HepG2 (cell line): ENCODE measurements around the gene BICDL2. TPM values are rescaled to one million over a fixed set of nuclear protein-coding genes. Genes with fewer than 3 reads are reported as not detected.

Source experiments
- HOXD1 ChIP-seq: sonication (generic); formaldehyde crosslinking; IDR thresholded peaks from 2 replicates; pipeline ENCODE4 v1.5.0; 2020; ENCODE audit warnings: missing genetic modification reagents
- KDM5A ChIP-seq: fragments of 200-600 bp; sonication (generic); IDR thresholded peaks from 2 replicates; pipeline ENCODE4 v1.7.0; 2018; ENCODE audit warnings: antibody characterized with exemption, mild to moderate bottlenecking, low read length, borderline replicate concordance
- NFYC ChIP-seq: IDR thresholded peaks from 2 replicates; pipeline ENCODE4 v1.6.1; 2016; ENCODE audit warnings: missing genetic modification reagents, missing compliant biosample characterization
- PATZ1 ChIP-seq: sonication (generic); formaldehyde crosslinking; IDR thresholded peaks from 2 replicates; pipeline ENCODE4 v1.4.0; 2020; ENCODE audit warnings: missing genetic modification reagents
- SIX4 ChIP-seq: sonication (generic); formaldehyde crosslinking; IDR thresholded peaks from 2 replicates; pipeline ENCODE4 v1.4.0; 2020; ENCODE audit warnings: missing genetic modification reagents
- ZC3H13 ChIP-seq: sonication (generic); formaldehyde crosslinking; IDR thresholded peaks from 2 replicates; pipeline ENCODE4 v1.8.1; 2023; ENCODE audit warnings: mild to moderate bottlenecking, missing genetic modification reagents, moderate library complexity
- ZNF362 ChIP-seq: sonication (generic); formaldehyde crosslinking; IDR thresholded peaks from 2 replicates; pipeline ENCODE4 v1.4.0; 2020; ENCODE audit warnings: missing genetic modification reagents, mild to moderate bottlenecking, borderline replicate concordance
- ZNF510 ChIP-seq: sonication (generic); formaldehyde crosslinking; IDR thresholded peaks from 2 replicates; pipeline ENCODE4 v1.4.0; 2020; ENCODE audit warnings: low read depth, mild to moderate bottlenecking, missing genetic modification reagents
- ZNF646 ChIP-seq: sonication (generic); formaldehyde crosslinking; IDR thresholded peaks from 2 replicates; pipeline ENCODE4 v1.9.0; 2021; ENCODE audit warnings: mild to moderate bottlenecking, missing genetic modification reagents
- polyA plus RNA-seq, 8 experiments: library from polyadenylated mRNA; depleted of rRNA in 3 of 8; stranded (reverse) in 7 of 8; unstranded in 1 of 8; fragments of >200 nt; fragmentation: Illumina TruSeq in 4 of 8; extraction: Trizol in 4 of 8; gene quantifications; 2 replicates each; pipeline versions ENCODE4 v1.2.1 to v1.2.3, GENCODE V29; 2011 to 2016; ENCODE audit warnings: low read depth in 4 of 8, missing spikeins in 1 of 8, mixed read lengths in 1 of 8; ENCODE audit not compliant: insufficient read depth in 1 of 8
- total RNA-seq, 5 experiments: library from RNA; depleted of rRNA; stranded (reverse); fragments of >200 nt; fragmentation: Illumina TruSeq; extraction: Trizol; gene quantifications; 2 replicates each; pipeline ENCODE4 v1.2.3, GENCODE V29; 2016; ENCODE audit warnings: low read depth in 1 of 5
- TF ChIP-seq, protein P1 (sequence below): sonication (generic); formaldehyde crosslinking; IDR thresholded peaks from 2 replicates; pipeline ENCODE4 v1.5.1; 2020; ENCODE audit warnings: missing genetic modification reagents, mild to moderate bottlenecking, borderline replicate concordance
- TF ChIP-seq, protein P2 (sequence below): IDR thresholded peaks from 2 replicates; pipeline ENCODE4 v1.6.1; 2016; ENCODE audit warnings: missing compliant biosample characterization, missing genetic modification reagents, borderline replicate concordance
- TF ChIP-seq, protein P3 (sequence below): sonication (generic); formaldehyde crosslinking; IDR thresholded peaks from 2 replicates; pipeline ENCODE4 v1.5.1; 2020; ENCODE audit warnings: missing genetic modification reagents, mild to moderate bottlenecking, borderline replicate concordance

Gene BICDL2
- total and polyA plus RNA-seq, 2 of the 13 experiments (the other 11 are each of a cell fraction or from before 2014, with no cell fraction given) = 0.12 TPM; not detected in 1

GRCh38 chr16:3017794-3018506 lies 18.8 kb downstream of the BICDL2 start, which contains the start of gene CLDN6 (continued):
- no peak for TF ChIP-seq PATZ1 (CRISPR knock-in tag)
- TF ChIP-seq, protein P1, sequence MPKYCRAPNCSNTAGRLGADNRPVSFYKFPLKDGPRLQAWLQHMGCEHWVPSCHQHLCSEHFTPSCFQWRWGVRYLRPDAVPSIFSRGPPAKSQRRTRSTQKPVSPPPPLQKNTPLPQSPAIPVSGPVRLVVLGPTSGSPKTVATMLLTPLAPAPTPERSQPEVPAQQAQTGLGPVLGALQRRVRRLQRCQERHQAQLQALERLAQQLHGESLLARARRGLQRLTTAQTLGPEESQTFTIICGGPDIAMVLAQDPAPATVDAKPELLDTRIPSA (CRISPR knock-in tag) = no peak
- TF ChIP-seq, protein P2, sequence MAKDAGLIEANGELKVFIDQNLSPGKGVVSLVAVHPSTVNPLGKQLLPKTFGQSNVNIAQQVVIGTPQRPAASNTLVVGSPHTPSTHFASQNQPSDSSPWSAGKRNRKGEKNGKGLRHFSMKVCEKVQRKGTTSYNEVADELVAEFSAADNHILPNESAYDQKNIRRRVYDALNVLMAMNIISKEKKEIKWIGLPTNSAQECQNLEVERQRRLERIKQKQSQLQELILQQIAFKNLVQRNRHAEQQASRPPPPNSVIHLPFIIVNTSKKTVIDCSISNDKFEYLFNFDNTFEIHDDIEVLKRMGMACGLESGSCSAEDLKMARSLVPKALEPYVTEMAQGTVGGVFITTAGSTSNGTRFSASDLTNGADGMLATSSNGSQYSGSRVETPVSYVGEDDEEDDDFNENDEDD (CRISPR knock-in tag) = no peak
- no peak for TF ChIP-seq NFYC (CRISPR knock-in tag)
- no peak for TF ChIP-seq ZNF362 (CRISPR knock-in tag)
- TF ChIP-seq ZNF510 (CRISPR knock-in tag) = no peak
- no peak for TF ChIP-seq ZC3H13 (CRISPR knock-in tag)
- TF ChIP-seq HOXD1 (CRISPR knock-in tag) = no peak
- TF ChIP-seq KDM5A = no peak
- TF ChIP-seq, protein P3, sequence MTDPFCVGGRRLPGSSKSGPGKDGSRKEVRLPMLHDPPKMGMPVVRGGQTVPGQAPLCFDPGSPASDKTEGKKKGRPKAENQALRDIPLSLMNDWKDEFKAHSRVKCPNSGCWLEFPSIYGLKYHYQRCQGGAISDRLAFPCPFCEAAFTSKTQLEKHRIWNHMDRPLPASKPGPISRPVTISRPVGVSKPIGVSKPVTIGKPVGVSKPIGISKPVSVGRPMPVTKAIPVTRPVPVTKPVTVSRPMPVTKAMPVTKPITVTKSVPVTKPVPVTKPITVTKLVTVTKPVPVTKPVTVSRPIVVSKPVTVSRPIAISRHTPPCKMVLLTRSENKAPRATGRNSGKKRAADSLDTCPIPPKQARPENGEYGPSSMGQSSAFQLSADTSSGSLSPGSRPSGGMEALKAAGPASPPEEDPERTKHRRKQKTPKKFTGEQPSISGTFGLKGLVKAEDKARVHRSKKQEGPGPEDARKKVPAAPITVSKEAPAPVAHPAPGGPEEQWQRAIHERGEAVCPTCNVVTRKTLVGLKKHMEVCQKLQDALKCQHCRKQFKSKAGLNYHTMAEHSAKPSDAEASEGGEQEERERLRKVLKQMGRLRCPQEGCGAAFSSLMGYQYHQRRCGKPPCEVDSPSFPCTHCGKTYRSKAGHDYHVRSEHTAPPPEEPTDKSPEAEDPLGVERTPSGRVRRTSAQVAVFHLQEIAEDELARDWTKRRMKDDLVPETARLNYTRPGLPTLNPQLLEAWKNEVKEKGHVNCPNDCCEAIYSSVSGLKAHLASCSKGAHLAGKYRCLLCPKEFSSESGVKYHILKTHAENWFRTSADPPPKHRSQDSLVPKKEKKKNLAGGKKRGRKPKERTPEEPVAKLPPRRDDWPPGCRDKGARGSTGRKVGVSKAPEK (CRISPR knock-in tag) = no peak
- no peak for TF ChIP-seq ZNF646
- TF ChIP-seq SIX4 (CRISPR knock-in tag) = no peak
